ENCODE measurements around the gene UBQLN2.
"Not testable (repeated sequence)": the region's sequence is repeated elsewhere in the genome, so short reads cannot be mapped to it uniquely, and the experiment has no call there.

UBQLN2 gene

DNA sequence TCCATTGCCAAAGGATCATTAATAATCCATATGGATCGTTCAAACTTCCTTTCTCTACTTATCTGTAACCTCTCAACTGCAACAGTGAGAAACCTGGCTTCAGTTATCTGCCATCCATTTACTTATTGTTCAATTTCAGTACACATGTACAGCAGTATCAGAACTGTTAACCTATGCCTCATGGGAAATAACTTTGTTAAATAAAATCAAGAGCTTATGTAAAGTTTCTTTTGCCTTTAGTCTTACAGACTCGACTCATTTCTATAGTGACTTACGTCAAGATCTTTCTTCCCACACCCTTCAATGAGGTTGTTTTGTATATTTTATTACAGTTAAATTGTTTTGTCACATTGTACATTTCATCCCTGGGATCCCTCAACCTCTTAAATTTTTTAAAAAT lies 11.4 kb downstream of the UBQLN2 start:
- TF ChIP-seq, protein P1, sequence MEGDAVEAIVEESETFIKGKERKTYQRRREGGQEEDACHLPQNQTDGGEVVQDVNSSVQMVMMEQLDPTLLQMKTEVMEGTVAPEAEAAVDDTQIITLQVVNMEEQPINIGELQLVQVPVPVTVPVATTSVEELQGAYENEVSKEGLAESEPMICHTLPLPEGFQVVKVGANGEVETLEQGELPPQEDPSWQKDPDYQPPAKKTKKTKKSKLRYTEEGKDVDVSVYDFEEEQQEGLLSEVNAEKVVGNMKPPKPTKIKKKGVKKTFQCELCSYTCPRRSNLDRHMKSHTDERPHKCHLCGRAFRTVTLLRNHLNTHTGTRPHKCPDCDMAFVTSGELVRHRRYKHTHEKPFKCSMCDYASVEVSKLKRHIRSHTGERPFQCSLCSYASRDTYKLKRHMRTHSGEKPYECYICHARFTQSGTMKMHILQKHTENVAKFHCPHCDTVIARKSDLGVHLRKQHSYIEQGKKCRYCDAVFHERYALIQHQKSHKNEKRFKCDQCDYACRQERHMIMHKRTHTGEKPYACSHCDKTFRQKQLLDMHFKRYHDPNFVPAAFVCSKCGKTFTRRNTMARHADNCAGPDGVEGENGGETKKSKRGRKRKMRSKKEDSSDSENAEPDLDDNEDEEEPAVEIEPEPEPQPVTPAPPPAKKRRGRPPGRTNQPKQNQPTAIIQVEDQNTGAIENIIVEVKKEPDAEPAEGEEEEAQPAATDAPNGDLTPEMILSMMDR (IDR thresholded peaks at IDR 0.05; ENCODE audit: low read depth, low read length) = no peak
- H3K4me3 ChIP-seq (ENCODE audit: low read depth, low read length) = no peak overlapping the region
- H3K36me3 ChIP-seq = no peaks in the 10 kb centered on the region
- no peaks in the 10 kb centered on the region for H3K9me3 ChIP-seq (ENCODE audit: severe bottlenecking)
- H3K27me3 ChIP-seq (ENCODE audit: insufficient read depth, low read depth, severe bottlenecking) = no peaks in the 10 kb centered on the region
- H3K27ac ChIP-seq = no peak overlapping the region
- no peak for DNase-seq

DNA sequence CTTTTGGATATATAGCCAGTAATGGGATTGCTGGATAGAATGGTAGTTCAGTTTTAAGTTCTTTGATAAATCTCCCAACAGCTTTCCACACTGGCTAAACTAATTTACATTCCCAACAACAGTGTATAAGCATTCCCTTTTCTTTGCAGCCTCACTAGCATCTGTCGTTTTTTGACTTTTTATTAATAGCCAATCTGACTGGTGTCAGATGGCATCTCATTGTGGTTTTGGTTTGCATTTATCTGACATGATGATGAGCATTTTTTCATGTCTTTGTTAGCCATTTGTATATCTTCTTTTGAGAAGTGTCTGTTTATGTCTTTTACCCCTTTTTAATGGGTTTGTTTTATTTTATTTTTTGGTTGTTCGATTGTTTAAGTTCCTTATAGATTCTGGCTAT lies 13.3 kb downstream of the UBQLN2 start:
- Histone ChIP-seq H3K36me3 (no peaks in the 10 kb centered on the region), H3K27me3 (ENCODE audit: insufficient read depth, low read depth, severe bottlenecking) (no peaks in the 10 kb centered on the region), H3K27ac (no peak overlapping the region), H3K4me3 (ENCODE audit: low read depth, low read length) (no peak overlapping the region), H3K9me3 (ENCODE audit: severe bottlenecking) (no peaks in the 10 kb centered on the region)
- TF ChIP-seq, protein P1 (IDR thresholded peaks at IDR 0.05; ENCODE audit: low read depth, low read length) = no peak
- DNase-seq = no peak

DNA sequence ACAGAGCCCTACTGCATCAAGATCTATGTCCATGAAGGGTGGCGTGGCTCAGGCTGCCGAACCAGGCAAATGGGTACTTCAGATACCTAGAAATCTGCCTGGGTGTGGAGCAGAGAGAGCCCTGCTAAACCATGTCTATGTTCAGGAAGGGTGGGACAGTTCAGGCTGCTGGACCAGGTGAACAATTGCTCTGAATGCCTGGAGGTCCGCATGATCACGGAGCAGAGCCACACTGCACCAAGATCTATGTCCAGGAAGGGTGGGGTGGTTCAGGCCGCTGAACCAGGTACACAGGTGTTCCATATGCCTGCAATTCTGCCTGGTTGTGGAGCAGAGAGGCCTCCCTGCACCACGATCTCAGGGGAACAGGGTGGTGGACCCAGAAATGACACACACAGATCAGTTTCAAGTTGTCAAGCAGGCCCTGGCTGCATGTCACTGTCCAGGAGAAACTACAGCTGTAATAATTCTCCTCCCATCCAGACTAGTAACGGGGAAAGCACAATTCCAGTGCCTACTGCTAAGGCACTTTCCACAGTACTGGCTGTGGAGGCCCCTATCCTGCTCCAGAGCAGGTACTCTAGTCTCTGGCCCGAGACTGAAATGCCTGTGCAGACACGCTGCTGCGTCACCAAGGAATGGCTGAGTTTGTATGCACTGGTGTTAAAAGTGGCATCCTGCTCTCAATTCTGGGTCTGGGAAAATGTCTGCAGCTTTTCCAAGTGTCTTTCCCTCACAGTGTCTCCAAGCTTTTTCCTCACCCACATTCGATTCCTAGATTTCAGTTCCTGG lies 25.2 kb downstream of the UBQLN2 start:
- TF ChIP-seq, protein P1 (IDR thresholded peaks at IDR 0.05; ENCODE audit: low read depth, low read length) = no peak
- Histone ChIP-seq H3K27me3 (ENCODE audit: insufficient read depth, low read depth, severe bottlenecking) (no peaks in the 10 kb centered on the region), H3K36me3 (no peaks in the 10 kb centered on the region), H3K27ac (no peak overlapping the region), H3K4me3 (ENCODE audit: low read depth, low read length) (no peak overlapping the region), H3K9me3 (ENCODE audit: severe bottlenecking) (no peaks in the 10 kb centered on the region)
- DNase-seq = no peak

DNA sequence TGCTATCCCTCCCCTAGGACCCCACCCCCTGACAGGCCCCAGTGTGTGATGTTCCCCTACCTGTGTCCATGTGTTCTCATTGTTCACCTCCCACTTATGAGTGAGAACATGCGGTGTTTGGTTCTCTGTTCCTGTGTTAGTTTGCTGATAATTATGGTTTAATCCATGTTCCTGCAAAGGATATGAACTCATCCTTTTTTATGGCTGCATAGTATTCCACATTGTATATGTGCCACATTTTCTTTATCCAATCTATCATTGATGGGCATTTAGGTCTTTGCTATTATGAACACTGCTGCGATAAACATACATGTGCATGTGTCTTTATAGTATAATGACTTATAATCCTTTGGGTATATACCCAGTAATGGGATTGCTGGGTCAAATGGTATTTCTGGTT lies 28.4 kb downstream of the UBQLN2 start:
- not testable (repeated sequence) for H3K27ac ChIP-seq; H3K9me3 ChIP-seq (ENCODE audit: severe bottlenecking); H3K36me3 ChIP-seq; H3K4me3 ChIP-seq (ENCODE audit: low read depth, low read length); DNase-seq; H3K27me3 ChIP-seq (ENCODE audit: insufficient read depth, low read depth, severe bottlenecking)

DNA sequence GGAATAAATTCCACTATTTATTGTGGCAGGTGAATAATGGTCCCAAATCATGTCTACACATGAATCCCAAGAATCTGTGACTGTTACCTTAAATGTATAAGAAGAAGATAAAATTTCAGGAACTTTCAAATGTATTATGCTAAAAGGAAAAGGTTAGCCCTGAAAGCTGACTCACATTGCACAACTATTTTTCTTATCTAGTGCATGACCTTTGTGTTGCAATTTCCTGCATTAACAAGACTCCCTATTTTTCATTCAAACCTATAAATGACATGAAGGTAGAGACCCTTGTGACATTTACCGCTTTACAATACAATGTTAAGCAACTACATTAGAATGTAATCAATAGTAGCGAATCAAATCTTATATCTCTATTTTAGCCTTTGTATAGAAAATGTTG lies 36.7 kb downstream of the UBQLN2 start:
- H3K27me3 ChIP-seq (ENCODE audit: insufficient read depth, low read depth, severe bottlenecking) = no peaks in the 10 kb centered on the region
- TF ChIP-seq, protein P1 (IDR thresholded peaks at IDR 0.05; ENCODE audit: low read depth, low read length) = no peak

DNA sequence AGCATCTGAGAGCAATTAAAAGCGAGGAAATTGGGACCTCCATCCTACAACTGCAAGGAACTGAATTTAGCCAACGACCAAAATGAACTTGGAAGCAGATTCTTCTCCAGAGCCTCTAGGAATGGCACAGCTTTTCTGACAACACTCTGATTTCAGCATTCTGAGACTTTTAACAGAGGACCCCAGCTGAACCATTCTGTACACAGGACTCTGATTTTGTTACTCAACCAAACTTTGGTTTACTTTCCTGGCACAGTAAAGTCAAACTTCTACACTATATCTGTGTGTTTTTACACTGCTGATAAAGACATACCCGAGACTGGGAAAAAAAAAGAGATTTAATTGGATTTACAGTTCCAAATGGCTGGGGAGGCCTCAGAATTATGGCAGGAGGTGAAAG lies 37.6 kb downstream of the UBQLN2 start:
- TF ChIP-seq, protein P1 (IDR thresholded peaks at IDR 0.05; ENCODE audit: low read depth, low read length) = no peak
- H3K27me3 ChIP-seq (ENCODE audit: insufficient read depth, low read depth, severe bottlenecking) = no peaks in the 10 kb centered on the region
- H3K27ac ChIP-seq = no peak overlapping the region
- no peak overlapping the region for H3K4me3 ChIP-seq (ENCODE audit: low read depth, low read length)
- H3K9me3 ChIP-seq (ENCODE audit: severe bottlenecking) = peaks cover 2% of the 10 kb centered on the region
- H3K36me3 ChIP-seq = no peaks in the 10 kb centered on the region
- no peak for DNase-seq

More for the DNA sequence above, 36.7 kb downstream of the UBQLN2 start:
- Histone ChIP-seq H3K36me3 (no peaks in the 10 kb centered on the region), H3K9me3 (ENCODE audit: severe bottlenecking) (peaks cover 2% of the 10 kb centered on the region), H3K27ac (no peak overlapping the region), H3K4me3 (ENCODE audit: low read depth, low read length) (no peak overlapping the region)
- DNase-seq = no peak

Data from WERI-Rb-1 (cell line).